CD4-positive, alpha-beta T cell treated with Interleukin-15 for 1 hour (primary cell): Measurements from ENCODE around the gene PPP1R16B.
"Not testable (repeated sequence)": the region's sequence is repeated elsewhere in the genome, so short reads cannot be mapped to it uniquely, and the experiment has no call there.

Experiments
- DNase-seq: peaks from one replicate; pipeline ENCODE4 v3.0.0-alpha.2; 2020

The PPP1R16B gene

DNA sequence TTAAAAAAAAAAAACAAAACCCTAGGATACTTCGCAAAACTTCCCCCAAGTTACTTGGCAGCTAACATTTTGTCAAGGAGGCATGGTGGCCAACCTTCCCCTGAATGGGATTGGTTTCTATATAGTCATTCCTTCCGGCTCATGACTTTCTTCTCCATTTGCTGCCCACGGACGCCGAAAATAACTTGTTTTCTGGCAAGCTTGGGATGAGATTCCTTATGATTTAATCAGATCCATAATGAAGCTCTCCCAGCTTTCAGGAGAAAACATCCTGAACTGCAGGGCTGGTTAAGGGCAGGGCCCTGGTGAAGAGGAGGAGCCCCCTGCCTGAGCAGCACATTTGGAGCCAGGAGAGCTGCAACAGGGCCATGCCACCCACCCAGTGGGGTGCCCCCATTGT, 49.9 kb downstream of the PPP1R16B start:
- no peak for DNase-seq

- DNase-seq = no peak
Measured at GRCh38 chr20:38856570-38856969, 51.1 kb downstream of the PPP1R16B start.

DNA sequence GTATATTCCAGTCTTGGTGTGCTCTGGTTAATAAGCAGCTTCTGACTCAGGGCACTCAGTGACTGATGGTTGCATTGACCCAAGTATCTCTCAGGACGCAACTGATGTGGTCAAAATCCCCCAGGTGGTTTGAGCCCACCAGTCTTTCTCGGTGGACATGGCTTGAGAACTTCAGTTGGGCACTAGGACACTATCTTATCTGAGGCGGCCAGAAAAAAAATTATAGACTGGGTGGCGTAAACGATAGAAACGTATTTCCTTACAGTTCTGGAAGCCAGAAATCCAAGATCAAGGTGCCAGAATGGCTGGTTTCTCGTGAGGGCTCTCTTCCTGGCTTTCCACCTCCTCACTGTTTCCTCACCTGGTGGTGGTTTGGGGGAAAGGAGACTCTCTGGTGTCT, 52.2 kb downstream of the PPP1R16B start:
- DNase-seq = no peak

DNA sequence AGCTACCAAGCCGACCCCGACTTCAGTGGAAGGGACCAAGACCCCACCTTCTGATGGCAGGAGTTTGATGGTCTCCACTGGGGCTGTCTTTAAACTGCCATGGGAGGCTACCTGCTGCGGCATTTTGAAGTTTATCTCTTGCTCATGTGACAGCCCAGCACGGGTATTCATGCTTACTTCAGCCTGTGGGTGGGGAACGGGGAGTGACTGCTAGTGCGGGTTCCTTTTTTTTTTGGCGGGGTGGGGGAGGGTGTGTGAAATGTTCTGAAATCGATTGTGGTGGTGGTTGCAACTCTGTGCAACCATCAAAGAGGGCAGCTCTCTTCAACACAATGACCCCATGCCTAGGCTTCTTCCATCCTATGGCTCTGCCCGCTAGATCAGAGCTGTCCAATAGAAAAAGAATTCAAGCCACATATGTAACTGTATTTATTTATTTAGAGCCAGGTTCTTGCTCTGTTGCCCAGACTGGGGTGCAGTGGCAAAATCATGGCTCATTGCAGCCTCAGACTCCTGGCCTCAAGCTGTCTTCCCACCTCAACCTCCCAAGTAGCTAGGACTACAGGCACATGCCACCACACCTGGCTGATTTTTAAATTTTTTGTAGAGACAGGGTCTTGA, 53.7 kb downstream of the PPP1R16B start:
- DNase-seq = peak; percentile 60

- DNase-seq = not testable (repeated sequence)
Measured at GRCh38 chr20:38859857-38860256, 54.4 kb downstream of the PPP1R16B start.

DNA sequence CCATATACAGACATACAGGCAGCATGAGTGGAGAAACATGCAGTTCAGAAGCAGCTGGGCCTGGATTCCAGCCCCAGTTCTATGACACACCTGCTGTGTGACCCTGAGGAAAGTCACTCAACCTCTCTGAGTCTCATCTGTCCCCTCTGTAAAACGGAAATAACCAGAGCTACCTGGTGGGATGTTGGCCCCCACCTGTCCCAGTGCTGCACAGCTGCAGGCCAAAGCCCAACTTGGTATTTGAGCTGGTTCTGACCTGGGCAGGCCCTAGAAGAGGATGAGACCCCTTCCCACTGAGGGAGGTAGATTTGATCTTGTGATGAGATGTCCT, 55.5 kb downstream of the PPP1R16B start:
- DNase-seq = no peak

DNA sequence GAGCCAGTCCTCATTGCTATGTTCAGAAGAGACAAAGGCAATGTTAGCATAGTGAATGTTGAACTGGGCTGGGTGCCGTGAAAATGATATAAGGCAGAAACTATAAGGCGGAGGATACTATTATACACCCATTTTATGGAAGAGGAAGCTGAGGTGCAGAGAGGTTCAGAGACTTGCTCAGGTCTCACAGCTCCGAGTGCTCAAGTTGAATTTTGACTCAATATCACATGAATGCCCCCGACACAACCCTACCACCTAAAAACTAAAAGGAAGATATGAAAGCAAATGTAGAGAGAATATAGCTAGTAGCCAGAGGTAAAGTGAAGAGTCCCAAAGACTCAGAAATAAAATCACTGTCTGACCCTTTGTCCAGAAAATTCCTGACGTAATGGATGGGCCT, 56.7 kb downstream of the PPP1R16B start:
- no peak for DNase-seq

GRCh38 chr20:38863024-38863851, 57.7 kb downstream of the PPP1R16B start:
- DNase-seq = peak; percentile 73

DNA sequence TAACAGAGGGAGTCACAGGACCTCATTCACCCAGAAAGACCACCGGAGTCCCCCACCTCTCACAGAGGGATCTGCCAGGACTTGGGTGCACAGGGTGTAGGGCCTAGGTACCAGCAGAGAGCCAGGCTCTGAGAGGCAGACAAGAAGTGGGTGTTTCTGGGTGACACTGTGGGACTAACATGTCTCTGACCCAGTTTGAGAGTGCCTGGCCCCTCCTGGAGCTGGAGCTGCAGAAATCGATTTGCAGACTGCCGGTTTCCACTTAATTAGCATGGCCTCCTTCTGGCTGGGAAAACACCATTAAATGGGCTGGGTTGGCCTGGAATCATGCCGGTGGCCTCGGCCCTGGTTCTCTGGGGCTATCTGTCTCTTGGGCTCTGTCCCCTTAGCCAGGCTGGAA, 59.2 kb downstream of the PPP1R16B start:
- no peak for DNase-seq

DNA sequence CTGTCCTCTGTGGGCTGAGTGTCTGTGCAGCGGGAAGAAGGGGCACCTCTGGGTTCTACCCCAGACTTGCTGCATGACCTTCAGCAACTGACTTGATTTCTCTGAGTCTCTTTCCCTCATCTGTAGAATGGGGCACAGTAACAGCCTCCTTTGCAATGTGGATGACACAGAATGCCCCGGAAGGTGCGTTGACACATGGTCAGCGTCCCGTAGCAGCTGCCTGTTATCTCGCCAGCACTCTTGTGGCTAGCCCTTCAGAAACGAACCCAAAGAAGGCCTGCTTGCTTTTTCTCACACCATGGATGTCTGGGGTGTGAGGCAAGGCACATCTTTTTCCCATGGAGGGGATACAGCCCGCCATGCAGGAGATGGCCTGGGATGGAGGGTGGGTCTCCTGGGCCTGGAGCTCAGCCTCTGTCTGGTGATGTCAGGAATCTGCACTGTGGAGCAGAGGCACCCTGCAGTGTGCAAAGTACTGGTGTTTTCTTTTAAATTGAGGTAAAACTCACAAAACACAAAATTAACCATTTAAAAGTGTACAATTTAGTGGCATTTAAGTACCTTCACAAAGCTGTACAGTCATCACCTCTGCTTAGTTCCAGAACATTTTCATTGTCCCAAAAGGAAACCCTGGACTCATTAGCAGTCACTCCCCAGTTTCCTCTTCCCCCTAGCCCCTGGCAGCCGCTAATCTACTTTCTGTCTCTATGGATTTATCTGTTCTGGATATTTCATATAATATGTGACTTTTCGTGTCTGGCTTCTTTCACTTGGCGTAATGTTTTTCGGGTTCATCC, 61.0 kb downstream of the PPP1R16B start:
- DNase-seq = no peak

GRCh38 chr20:38867062-38867359, 61.5 kb downstream of the PPP1R16B start:
- DNase-seq = no peak

- no peak for DNase-seq
Measured at GRCh38 chr20:38870733-38871559, 65.4 kb downstream of the PPP1R16B start.

DNA sequence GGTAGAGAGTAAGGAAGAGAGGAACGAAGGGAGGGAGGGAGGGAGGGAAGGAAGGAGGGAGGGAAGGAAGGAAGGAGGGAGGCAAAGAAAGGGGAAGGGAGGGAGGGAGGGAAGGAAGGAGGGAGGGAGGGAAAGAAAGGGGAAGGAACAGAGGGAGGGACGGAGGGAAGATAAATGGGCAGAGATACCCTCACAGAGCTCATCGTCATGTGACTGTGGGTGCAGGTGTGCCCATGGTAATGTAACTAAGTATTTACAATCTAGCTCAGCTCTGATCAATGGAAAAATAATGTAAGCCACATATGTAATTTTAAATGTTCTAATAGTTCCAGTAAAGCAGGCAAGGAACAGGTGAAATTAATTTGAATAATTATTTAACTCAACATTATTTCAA, 66.1 kb downstream of the PPP1R16B start:
- DNase-seq = no peak

DNA sequence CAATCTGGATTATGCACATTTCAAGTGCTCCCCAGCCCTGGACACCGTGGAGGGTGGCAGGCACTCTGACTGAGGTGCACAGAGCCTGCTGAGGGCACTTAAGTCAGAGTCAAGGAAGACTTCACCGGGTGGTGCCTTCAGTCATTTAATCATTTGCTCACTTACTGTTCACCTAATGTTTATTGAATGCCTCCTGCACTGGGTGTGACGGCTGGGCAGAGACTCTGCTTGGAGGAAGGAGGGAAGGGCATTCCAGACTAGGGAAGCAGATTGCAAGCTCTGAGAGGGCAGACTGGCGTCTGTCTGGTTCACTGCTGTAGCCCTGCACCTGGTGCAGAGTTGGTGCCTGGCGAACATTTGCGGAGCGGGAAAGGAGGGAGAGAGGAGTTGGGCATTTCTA, 66.5 kb downstream of the PPP1R16B start:
- no peak for DNase-seq

DNA sequence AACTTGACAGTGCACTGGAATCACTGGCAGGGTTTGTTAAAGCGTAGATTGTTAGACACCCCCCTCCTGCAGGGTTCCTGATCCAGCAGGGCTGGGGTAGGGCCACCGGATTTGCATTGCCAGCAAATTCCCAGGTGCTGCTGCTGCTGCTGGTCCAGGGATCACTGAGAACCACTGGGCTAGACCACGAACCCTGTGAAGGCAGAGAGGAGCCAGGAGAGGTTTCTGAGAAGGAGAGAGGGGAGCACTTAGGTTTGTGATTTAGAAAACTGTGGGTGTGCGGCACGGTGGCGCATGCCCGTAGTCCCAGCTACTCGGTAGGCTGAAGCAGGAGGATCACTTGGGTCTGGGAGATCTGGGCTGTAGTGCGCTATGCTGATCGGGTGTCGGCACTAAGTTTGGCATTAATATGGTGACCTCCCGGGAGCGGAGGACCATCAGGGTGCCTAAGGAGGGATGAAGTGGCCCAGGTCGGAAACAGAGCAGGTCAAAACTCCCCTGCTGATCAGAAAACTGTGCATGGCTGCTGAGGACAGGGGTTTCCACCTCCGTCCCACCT, 67.1 kb downstream of the PPP1R16B start:
- DNase-seq = no peak

DNA sequence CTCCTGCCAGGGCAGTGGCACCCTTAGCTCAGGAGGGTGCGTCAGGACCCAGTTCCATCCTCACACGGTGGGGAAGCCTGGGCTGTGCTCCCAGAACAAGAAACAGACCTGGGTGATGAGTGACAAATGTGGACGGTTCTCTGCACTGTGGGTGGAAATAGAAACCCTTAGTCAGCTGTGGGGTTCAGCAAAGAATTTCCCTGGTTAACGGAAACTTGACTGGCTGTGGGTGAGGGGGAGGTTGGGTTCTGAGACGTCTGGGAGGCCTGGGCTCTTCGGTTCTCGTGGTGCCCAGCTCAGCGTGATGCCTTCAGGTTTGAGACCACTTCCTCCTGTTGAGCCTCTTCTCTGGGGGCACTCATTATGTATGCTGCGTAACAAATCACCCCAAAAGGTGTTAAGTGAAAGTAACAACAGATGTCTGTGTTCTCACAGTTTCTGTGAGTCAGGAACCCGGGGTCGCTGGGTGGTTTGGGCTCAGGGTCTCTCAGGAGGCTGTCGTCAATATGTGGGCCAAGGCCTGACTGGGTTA, 67.6 kb downstream of the PPP1R16B start:
- peak; percentile 84 for DNase-seq

- no peak for DNase-seq
Measured at GRCh38 chr20:38874460-38875174, 69.1 kb downstream of the PPP1R16B start.

- DNase-seq = peak; percentile 86
Measured at GRCh38 chr20:38875175-38875993, 69.9 kb downstream of the PPP1R16B start.

GRCh38 chr20:38877483-38877882, 72.0 kb downstream of the PPP1R16B start:
- DNase-seq = no peak

GRCh38 chr20:38878866-38879265, 73.4 kb downstream of the PPP1R16B start:
- DNase-seq = no peak
